ENCODE results near the gene TFIP11. TPM values are rescaled to one million over a fixed set of nuclear protein-coding genes. Genes with fewer than 3 reads are reported as not detected.

Gene TFIP11
- total and polyA plus RNA-seq, 9 of the 15 experiments (the other 6 are each of a cell fraction or from before 2014, with no cell fraction given), result 11.5 to 38.1 (median 25.2) TPM

DNA sequence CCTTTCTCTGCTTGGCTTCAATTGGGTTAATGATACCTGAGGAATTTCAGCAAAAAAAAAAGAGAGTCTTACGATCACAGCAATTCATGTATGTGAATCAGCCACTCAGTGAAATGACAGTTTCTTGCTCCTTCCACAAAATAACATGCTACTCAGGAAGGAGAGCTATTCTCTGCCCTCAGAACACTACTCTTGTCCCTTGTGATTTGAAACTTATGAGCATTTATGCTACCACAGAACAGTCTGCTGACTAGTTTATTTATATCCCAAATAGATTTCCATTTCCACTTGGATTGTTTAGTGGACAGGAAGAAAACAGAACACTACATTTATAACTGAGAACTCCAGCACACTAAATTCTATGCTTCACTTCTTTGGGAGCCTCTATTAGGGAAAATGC lies 8.5 kb downstream of the TFIP11 start:
- ChIA-PET POLR2A (no interaction called here), CTCF (ENCODE audit: low intra/inter-chr PET ratio) (interaction anchor here (1.2 kb wide), 1 partner anchor 162 kb away, joined by 5 read pairs; no protein-coding TSS in a partner anchor)
- peaks cover 88% of the 10 kb centered on the region for H3K36me3 ChIP-seq (ENCODE audit: control insufficient read depth, insufficient read depth, low read length)
- peaks cover 5 to 7% of the 10 kb centered on the region in 2 experiments; a peak in 3 of 5 replicates for H3K4me1 ChIP-seq (replicated peaks in 1 of 2; ENCODE audit: control insufficient read depth in 2 of 2, insufficient read depth in 2 of 2, low read length in 2 of 2)
- 100% methylated on average over 1 of the region's 1 CpG for WGBS (ENCODE audit: insufficient coverage, low coverage, missing lambda C conversion rate)
- H3K4me3 ChIP-seq, result no peak overlapping the region
- no peak overlapping the region for H3K9ac ChIP-seq (ENCODE audit: insufficient read depth in 1 of 2, low read depth in 2 of 2, low read length in 2 of 2)
- H3K27ac ChIP-seq (ENCODE audit: extremely low read depth, low read depth, low read length), result no peak overlapping the region
- DNase-seq (ENCODE audit: extremely low read depth in 1 of 4, low spot score in 3 of 4), result no peak
- no peak for ATAC-seq
- no peaks in the 10 kb centered on the region; the same call in 2 of the 3 replicates for H3K79me2 ChIP-seq (ENCODE audit: control insufficient read depth, insufficient read depth, low read length)
- H3K27me3 ChIP-seq (ENCODE audit: control insufficient read depth in 2 of 2, insufficient read depth in 2 of 2, low read length in 2 of 2), result no peaks in the 10 kb centered on the region
- intact Hi-C loops (cut with micrococcal nuclease), result no loop called here
- BruUV-seq (replicated peaks), result no TSS peak
- H2AFZ ChIP-seq (ENCODE audit: low read depth, low read length), result no peak overlapping the region
- H3K9me3 ChIP-seq (replicated peaks; ENCODE audit: control insufficient read depth, insufficient read depth, low read depth, low read length), result no peaks in the 10 kb centered on the region
- H3K4me2 ChIP-seq (ENCODE audit: insufficient read depth, low read length), result no peak overlapping the region
- H4K20me1 ChIP-seq (replicated peaks; ENCODE audit: control insufficient read depth, insufficient read depth, low read length), result no peaks in the 10 kb centered on the region
- TF ChIP-seq CBX5 (IDR thresholded peaks at IDR 0.05; ENCODE audit: borderline replicate concordance, low read depth), result no peak
- no peak for TF ChIP-seq FOXA1 (IDR thresholded peaks at IDR 0.05; ENCODE audit: borderline replicate concordance)
- TF ChIP-seq CEBPB (tag; IDR thresholded peaks at IDR 0.05), result no peak
- no peak for TF ChIP-seq ZNF707 (CRISPR knock-in tag; conservative IDR thresholded peaks at IDR 0.05)
- TF ChIP-seq BHLHE40 (IDR thresholded peaks at IDR 0.05; ENCODE audit: low read length), result no peak
- in situ Hi-C loops (cut with MboI), result no loop called here
- FAIRE-seq, result no peak
- no peaks in the 10 kb centered on the region for H3K9me1 ChIP-seq (ENCODE audit: control insufficient read depth, insufficient read depth, low read length)
